ENCODE measurements around the gene ABCB11. TPM values are rescaled to one million over a fixed set of nuclear protein-coding genes. Genes with fewer than 3 reads are reported as not detected.

The ABCB11 gene
- total and polyA plus RNA-seq, 2 donors (not counting 3 experiments of a cell fraction or from before 2014, with no cell fraction given) = 0.22 to 0.44 TPM

DNA sequence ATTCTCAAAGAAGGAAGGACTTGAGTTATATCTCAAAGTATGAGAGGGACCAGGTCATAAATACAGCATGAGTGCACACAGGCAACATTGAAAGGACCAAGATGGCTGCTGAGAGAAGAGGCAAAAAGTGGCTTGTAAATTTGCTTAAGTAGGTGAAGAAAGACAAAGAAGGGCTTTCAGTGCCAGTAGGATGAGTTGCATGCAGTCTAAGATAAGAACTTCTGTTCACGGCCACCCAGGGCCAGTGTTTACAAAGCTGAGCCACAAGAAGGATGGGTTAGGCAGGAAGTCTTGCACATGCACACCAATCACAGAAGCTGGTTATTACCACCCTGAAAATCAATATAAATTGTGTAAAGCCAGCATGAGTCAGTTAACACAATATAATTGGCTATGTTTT, 3.1 kb upstream of the ABCB11 start:
- Histone ChIP-seq H3K79me2 (ENCODE audit: control insufficient read depth, insufficient read depth, low read length) (no peaks in the 10 kb centered on the region), H3K9me3 (replicated peaks; ENCODE audit: control insufficient read depth, insufficient read depth, low read length) (no peaks in the 10 kb centered on the region), H3K27me3 (ENCODE audit: control insufficient read depth in 2 of 2, insufficient read depth in 2 of 2, low read length in 2 of 2) (no peaks in the 10 kb centered on the region), H2AFZ (ENCODE audit: low read depth, low read length) (no peak overlapping the region), H3K4me1 (ENCODE audit: control insufficient read depth, extremely low read depth, insufficient read depth, low read length) (no peaks in the 10 kb centered on the region), H3K36me3 (ENCODE audit: control insufficient read depth in 2 of 2, extremely low read depth in 1 of 2, insufficient read depth in 2 of 2, low read length in 2 of 2) (no peaks in the 10 kb centered on the region), H3K9me1 (replicated peaks; ENCODE audit: control insufficient read depth, extremely low read depth, insufficient read depth, low read length) (no peaks in the 10 kb centered on the region), H3K9ac (replicated peaks; ENCODE audit: extremely low read depth, insufficient read depth, low read length) (no peak overlapping the region), H3K4me3 (replicated peaks in 1 of 3; ENCODE audit: insufficient read depth in 1 of 3, low read depth in 1 of 3, low read length in 3 of 3) (no peak overlapping the region), H4K20me1 (replicated peaks; ENCODE audit: control insufficient read depth, extremely low read depth, insufficient read depth, low read length) (no peaks in the 10 kb centered on the region), H3K27ac (ENCODE audit: insufficient read depth, low read depth, low read length) (no peak overlapping the region), H3K4me2 (ENCODE audit: insufficient read depth, low read length) (no peak overlapping the region)
- dilution Hi-C loops (cut with MboI; ENCODE audit: extremely low pct_ligation_motif_present, low sequenced_read_pairs) = no loop called here
- TF ChIP-seq POLR2AphosphoS5 (IDR thresholded peaks at IDR 0.05; ENCODE audit: insufficient read depth, low read depth, low read length) = no peak
- TF ChIP-seq GATA2 (IDR thresholded peaks at IDR 0.05; ENCODE audit: insufficient read depth, insufficient read length, low read depth, low read length) = no peak
- TF ChIP-seq, protein P1, sequence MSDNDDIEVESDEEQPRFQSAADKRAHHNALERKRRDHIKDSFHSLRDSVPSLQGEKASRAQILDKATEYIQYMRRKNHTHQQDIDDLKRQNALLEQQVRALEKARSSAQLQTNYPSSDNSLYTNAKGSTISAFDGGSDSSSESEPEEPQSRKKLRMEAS (IDR thresholded peaks at IDR 0.05; ENCODE audit: insufficient read depth, insufficient read length) = no peak
- TF ChIP-seq POLR2A (IDR thresholded peaks at IDR 0.05; ENCODE audit: low read depth, low read length) = no peak
- TF ChIP-seq FOS (IDR thresholded peaks at IDR 0.05; ENCODE audit: borderline replicate concordance, insufficient read depth, low read length) = no peak
- TF ChIP-seq, protein P2, sequence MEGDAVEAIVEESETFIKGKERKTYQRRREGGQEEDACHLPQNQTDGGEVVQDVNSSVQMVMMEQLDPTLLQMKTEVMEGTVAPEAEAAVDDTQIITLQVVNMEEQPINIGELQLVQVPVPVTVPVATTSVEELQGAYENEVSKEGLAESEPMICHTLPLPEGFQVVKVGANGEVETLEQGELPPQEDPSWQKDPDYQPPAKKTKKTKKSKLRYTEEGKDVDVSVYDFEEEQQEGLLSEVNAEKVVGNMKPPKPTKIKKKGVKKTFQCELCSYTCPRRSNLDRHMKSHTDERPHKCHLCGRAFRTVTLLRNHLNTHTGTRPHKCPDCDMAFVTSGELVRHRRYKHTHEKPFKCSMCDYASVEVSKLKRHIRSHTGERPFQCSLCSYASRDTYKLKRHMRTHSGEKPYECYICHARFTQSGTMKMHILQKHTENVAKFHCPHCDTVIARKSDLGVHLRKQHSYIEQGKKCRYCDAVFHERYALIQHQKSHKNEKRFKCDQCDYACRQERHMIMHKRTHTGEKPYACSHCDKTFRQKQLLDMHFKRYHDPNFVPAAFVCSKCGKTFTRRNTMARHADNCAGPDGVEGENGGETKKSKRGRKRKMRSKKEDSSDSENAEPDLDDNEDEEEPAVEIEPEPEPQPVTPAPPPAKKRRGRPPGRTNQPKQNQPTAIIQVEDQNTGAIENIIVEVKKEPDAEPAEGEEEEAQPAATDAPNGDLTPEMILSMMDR (IDR thresholded peaks at IDR 0.05; ENCODE audit: extremely low read depth in 1 of 2, insufficient read depth in 1 of 2, low read depth in 1 of 2, low read length in 2 of 2) = no peak
- no peak for TF ChIP-seq JUN (IDR thresholded peaks at IDR 0.05; ENCODE audit: borderline replicate concordance, insufficient read depth, insufficient read length, low read depth)
- no peak for TF ChIP-seq EZH2 (IDR thresholded peaks at IDR 0.05; ENCODE audit: borderline replicate concordance, low read depth, low read length, severe bottlenecking)
- no peak for TF ChIP-seq MYC (IDR thresholded peaks at IDR 0.05; ENCODE audit: low read depth, low read length)
- DNase-seq (ENCODE audit: low read depth, low spot score) = no peak
- no peak for FAIRE-seq
- intact Hi-C loops (cut with micrococcal nuclease) = no loop called here
- BruUV-seq (replicated peaks) = no TSS peak
- ChIA-PET CTCF (interaction anchor here (1.3 kb wide), 1 partner anchor 11 kb away, joined by 4 read pairs; no protein-coding TSS in a partner anchor), POLR2A (no interaction called here)

Data from endothelial cell of umbilical vein (primary cell).